ENCODE measurements around the gene HABP4.

- TF ChIP-seq POLR2A (IDR thresholded peaks at IDR 0.05) (no peak), CTCF (IDR thresholded peaks at IDR 0.05) (no peak)
These were observed 32.5 kb downstream of the HABP4 start for GRCh38 chr9:96482476-96482875.
